Left renal cortex interstitium (tissue), 4 donors: ENCODE measurements around the gene GPC1. TPM values are rescaled to one million over a fixed set of nuclear protein-coding genes. Genes with fewer than 3 reads are reported as not detected.

Experiments
- DNase-seq, 4 donors: peaks; one replicate each; pipeline ENCODE4 v3.0.0-alpha.2; 2013; ENCODE audit warnings: low read depth in 4 of 4, low spot score in 2 of 4, missing footprints in 1 of 4
- polyA plus RNA-seq, 4 donors: library from polyadenylated mRNA; unstranded; fragments of 120-200 nt; gene quantifications; one replicate each; pipeline ENCODE4 v1.2.1, GENCODE V29; 2013; ENCODE audit not compliant: insufficient read length in 4 of 4

The GPC1 gene
- polyA plus RNA-seq, 4 donors = 23.4 to 52.9 (median 41.6) TPM

DNA sequence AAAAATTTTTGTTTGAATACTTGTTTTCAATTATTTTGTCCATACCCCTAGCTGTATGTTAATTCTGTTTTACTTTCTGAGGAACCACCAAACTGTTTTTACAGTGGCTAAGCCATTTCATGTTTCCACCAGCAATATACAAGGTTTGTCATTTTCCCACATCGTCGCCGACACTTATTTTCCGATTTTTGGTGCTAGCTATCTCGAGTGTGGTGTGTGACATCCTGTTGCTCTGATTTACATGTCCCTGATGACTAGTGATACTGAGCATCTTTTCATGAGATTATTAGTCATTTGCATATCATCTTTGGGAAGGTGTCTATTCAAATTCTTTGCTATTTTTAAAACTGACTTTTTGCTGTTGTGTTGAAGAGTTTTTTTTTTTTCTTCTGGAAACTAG lies 7.2 kb upstream of the GPC1 start:
- DNase-seq = no peak

DNA sequence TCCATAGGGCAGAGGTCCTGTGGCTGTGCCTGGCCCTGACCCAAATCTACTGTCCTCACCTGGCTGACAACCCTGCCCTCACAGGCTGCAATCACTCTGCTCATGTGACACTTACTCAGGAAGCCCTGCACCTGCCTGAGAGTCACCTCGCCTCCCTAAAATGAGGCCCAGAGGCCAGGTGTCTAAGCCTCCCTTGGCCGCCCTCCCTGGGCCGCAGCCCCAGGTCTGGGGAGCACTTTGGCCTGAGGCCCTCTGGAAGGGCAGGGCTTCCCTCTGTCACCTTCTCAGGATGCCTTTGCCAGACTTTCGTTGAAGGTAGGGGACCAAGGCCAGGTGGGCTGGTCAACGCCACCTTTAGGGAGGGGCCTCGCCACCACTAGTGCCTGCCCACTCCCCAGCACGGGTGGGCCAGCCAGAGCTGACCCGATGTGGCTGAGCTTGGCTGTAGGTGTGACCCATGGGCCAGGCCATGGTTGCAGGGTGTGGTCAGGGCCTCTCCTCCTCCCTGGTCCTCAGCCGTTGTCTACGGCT lies 6.1 kb upstream of the GPC1 start:
- no peak for DNase-seq

- no peak for DNase-seq
These were observed 5.5 kb upstream of the GPC1 start for GRCh38 chr2:240429872-240430491.

- no peak for DNase-seq
These were observed 4.9 kb upstream of the GPC1 start for GRCh38 chr2:240430595-240430994.

DNA sequence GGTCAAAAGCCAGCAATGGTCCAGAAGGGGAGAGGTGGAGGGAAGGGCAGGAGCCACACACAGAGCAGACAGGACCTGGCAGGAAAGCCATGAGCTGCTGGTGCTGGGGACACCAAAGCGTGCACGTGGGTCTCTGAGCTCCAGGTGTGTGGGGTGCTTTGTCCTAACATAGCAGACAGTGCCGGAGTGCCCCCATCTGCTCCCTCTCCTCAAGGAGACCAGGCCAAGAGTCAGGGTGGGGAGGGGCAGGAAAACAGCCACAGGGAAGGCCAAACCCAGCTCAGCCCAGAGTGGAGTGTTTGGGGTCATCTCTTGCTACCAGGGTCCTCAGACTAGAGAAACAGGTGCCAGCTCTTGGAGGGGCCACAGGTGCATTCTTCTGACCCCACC lies 4.2 kb upstream of the GPC1 start:
- DNase-seq = no peak

DNA sequence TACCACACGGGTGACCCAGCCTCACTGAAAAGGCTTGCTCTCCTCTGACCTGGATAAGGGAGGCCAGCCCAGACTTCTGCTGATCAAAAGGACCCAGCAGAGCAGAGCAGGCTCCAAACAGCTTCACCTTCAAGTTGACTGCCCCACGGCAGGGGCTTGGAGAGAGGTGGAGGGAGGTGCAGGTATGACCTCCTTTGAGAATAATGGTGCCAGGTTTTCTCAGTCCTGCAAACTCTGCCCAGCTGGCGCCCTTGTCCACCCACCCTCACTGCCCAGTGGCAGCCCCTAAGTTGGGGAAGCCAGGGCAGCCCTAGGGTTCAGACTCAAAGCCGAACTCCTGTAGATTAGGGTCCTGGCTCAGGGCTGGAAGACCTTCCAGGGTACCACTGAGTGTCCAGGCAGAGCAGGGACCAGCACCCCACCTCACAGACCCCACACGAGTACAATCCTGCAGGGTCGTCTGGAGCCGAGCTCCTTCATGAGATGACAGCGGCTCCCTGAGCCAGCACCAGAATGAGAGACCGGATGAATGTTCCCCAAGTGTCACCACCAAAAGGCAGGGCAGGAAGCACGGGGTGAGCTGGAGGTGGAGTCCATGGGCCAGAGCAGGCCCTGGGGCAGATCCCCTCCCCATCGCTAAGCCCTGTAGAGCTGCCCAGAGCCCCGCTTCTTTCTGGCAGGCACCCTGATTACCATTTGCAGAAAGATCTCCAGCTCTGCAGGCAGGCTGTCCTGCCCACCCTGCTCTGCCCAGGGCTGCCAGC lies 3.6 kb upstream of the GPC1 start:
- no peak for DNase-seq

DNA sequence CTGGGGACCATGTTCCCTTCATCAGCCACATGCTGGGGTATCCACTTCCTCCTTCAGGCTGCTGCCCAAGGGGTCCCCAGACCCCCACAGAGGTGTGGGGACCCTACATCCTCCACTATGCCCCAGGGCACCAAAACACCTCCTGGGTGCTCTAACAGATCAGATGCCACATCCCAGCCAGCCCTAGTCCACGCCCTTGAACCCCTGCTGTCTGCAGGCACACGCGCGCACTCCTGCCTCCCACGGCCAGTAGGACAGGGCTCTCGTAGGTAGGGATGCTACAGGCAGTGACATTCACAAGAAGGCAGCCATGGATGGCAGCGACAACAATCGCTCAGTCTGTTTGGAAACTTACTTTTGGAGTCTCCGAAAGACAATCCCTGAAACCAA lies 3.0 kb upstream of the GPC1 start:
- DNase-seq = no peak

GRCh38 chr2:240432820-240433801 lies 2.4 kb upstream of the GPC1 start:
- no peak for DNase-seq

DNA sequence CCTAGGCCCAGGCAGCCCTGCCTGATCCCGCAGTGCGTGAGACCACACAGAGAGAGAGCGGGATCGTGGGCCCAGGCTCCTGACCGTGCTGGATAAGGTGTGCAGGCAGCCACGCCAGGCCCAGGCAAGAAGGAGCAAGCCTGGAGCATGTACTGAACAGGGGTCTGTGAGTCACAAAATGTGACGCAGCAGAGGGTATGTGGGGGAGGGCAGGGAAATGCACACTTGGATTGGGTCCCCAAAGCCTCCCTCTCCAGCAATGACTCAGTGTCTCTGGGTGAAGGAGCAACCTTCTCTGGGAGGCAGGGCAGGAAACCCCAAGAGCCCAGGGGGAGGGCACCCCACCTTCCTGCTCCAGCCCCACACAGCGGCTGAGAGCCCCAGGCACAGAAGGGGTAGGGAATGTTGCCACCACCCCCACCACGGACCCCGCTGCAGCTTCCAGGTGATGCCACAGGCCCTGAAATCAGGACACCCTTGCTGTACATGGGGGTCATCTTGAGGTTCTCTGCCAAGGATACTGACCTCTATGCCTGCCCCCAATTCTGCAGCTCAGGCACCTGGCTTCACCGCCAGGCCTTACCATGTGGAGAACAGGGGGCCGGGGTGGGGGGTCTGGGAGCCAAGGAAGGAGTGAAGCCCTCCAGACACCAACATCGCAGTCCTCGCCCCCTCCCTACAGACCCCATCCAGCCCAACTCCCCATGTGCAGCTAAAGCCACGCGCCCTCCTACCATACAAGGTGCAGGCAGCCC lies 1.3 kb upstream of the GPC1 start:
- DNase-seq = no peak

GRCh38 chr2:240434728-240435456 lies 571 bp upstream of the GPC1 start:
- DNase-seq = peak in 2 of 4 donors; percentile 74 to 79

- DNase-seq = no peak
These were observed 652 bp downstream of the GPC1 start for GRCh38 chr2:240435948-240436682.

DNA sequence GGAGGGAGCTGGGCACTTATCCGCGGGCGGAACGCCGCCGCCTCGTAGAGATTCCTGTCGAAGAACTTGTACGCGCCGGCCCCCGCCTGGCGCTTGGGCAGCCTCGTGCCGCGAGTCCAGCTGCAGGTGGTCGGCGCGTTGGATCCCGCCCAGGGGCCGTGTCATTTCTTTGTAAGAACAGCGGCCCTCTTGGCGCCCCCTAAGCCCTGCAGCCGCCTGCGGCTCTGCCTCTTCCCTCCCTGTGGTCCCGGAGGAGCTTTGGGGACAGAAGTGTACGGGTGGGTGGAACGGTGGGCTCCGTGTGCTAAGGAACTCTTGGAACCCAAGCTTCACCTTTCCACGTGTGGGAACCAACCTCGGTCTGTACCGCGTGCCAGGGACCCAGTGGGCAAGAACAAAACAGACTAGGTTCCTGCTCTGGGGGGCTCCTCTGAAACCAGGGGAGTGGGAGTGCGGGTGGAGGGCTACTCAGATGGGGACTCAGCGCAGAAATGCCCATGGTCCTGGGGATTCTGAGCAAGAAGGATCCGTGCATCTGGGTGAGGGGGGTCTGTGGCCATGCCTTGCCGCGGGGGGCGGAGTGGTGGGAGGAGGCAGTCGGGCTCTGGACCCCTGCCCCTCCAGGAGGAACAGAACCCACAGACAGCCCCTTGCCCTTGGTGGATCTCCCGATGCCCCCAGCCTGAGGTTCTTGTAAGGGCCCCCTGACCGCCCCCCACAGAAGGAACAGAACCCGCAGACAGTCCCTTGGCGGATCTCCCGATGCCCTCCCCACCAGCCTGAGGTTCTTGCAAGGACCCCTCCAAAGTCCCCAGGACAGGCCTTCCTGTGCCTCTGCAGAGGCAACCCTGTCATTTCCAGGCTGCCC lies 1.5 kb downstream of the GPC1 start:
- DNase-seq = no peak

DNA sequence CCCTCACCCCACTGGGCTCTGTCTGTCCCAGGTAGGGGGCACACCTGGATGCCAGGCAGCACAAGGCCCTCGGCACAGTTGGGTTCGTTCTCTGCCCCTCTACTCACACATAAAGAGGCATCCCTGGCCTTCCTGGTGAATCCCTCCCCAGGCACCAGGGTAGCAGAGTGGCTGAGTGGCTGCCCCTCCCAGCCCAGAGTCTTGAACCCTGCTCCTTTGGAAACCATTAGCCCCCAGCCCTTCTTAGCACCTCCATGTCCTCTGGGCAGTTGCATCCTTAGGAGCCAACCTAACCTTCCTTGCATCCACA lies 2.0 kb downstream of the GPC1 start:
- no peak for DNase-seq

DNA sequence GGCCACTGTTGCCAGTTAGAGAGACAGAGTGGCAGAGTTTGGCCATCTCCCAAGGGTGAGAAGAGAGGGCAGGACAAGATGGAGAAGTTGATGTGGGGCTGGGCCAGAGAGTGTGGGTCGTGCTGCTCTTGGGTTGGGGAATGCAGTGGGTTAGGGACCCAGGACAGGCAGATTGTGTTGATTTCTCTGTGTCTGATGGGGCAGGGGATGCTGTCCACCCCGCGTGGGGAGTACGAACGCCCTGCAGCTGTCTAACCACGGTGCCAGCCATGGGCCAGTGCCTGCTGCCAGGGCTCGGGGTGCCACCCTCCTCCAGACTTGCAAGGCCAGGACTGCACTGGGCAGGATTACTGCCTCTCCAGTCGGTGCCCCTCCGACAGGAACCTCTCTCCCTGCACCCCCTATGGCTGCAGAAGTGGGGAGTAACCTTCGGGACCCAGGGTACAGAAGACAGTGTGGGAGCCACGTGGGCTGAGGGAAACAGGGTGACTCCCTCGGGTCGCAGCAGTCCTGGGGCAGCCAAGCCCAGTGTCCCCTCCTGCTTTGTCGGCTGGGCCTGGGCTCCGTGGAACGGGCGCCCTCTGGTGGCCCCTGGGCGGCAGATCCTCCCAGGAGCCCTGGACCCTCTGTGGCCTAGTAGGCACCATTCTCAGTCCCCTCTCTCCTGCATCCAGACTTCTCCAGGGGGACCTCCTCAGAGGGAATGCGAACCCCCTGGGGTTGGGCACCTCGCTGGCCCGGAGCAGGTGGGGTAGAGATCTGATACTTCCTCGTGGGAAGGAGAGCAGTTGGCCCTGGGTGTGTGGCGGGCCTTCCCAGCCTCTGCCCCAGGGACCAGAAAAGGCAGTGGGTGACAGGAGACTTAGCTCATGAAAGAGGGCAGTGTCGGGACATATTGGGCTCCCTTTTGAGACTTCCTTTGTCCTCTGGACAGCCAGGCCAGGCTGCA lies 2.7 kb downstream of the GPC1 start:
- peak in 1 of 4 donors; percentile 54 for DNase-seq

- DNase-seq = no peak
These were observed 3.6 kb downstream of the GPC1 start for GRCh38 chr2:240438810-240439697.

GRCh38 chr2:240439698-240440151 lies 4.3 kb downstream of the GPC1 start:
- DNase-seq = no peak
